Gastroesophageal sphincter (tissue), 4 donors: Measurements from ENCODE around the gene MX2. TPM values are rescaled to one million over a fixed set of nuclear protein-coding genes. Genes with fewer than 3 reads are reported as not detected.

ENCODE experiments used
- ATAC-seq: fragments of 150-250 bp; one replicate; pipeline ENCODE4 v1.9.1; 2016; ENCODE audit warnings: mild to moderate bottlenecking, moderate library complexity
- H3K27ac ChIP-seq, 4 donors: fragments of 200-600 bp; sonication (generic) in 3 of 4; 1 replicate in 3 of 4; 2 replicates in 1 of 4; pipeline ENCODE4 v1.5.1; 2016 to 2019
- H3K27me3 ChIP-seq: fragments of 200-600 bp; sonication (generic); one replicate; pipeline ENCODE4 v1.5.1; 2019
- H3K36me3 ChIP-seq, 2 donors: fragments of 200-600 bp; sonication (generic); one replicate each; pipeline ENCODE4 v1.5.1; 2019; ENCODE audit warnings: control low read depth in 1 of 2
- H3K4me1 ChIP-seq, 3 donors: fragments of 200-600 bp; sonication (generic); 1 replicate in 2 of 3; 2 replicates in 1 of 3; pipeline ENCODE4 v1.5.1; 2016 to 2019; ENCODE audit warnings: control low read depth in 2 of 3
- H3K4me3 ChIP-seq, 2 donors: fragments of 200-600 bp; sonication (generic); one replicate each; pipeline ENCODE4 v1.5.1; 2019; ENCODE audit warnings: mild to moderate bottlenecking in 1 of 2, moderate library complexity in 1 of 2
- H3K9me3 ChIP-seq, 3 donors: fragments of 200-600 bp; sonication (generic); one replicate each; pipeline ENCODE4 v1.5.1; 2017 to 2019; ENCODE audit warnings: control low read depth in 2 of 3
- EP300 ChIP-seq: sonication (generic); formaldehyde crosslinking; IDR thresholded peaks from one replicate; pipeline ENCODE4 v1.6.1; 2017; ENCODE audit warnings: antibody characterized with exemption, mild to moderate bottlenecking
- POLR2A ChIP-seq, 2 donors: fragments of 450-650 bp; IDR thresholded peaks; one replicate each; pipeline ENCODE4 v1.6.1; 2017; ENCODE audit warnings: antibody characterized with exemption in 2 of 2, mild to moderate bottlenecking in 2 of 2, moderate library complexity in 1 of 2
- POLR2AphosphoS5 ChIP-seq: sonication (generic); formaldehyde crosslinking; IDR thresholded peaks from one replicate; pipeline ENCODE4 v1.6.1; 2017; ENCODE audit warnings: antibody characterized with exemption
- WGBS, 2 donors: methylation state at CpG; one replicate each; pipeline ENCODE4 v1.1.5; 2018; ENCODE audit warnings: low coverage in 1 of 2; 5-methylcytosine and 5-hydroxymethylcytosine counted together
- total RNA-seq, 4 donors: library from RNA; depleted of rRNA; stranded (reverse); fragments of >200 nt; gene quantifications; one replicate each; pipeline ENCODE4 v1.1.0, GENCODE V29; 2016
- TF ChIP-seq, protein P1 (sequence below), 4 experiments: fragments of 200-600 bp in 2 of 4; fragments of 450-650 bp in 2 of 4; sonication (generic) in 1 of 4; IDR thresholded peaks; one replicate each; pipeline ENCODE4 v1.5.1; 2017 to 2019; ENCODE audit warnings: antibody characterized with exemption in 4 of 4, mild to moderate bottlenecking in 2 of 4, moderate library complexity in 2 of 4

MX2 gene
- total RNA-seq, 4 donors from 2014 or later = 7.3 to 16.3 (median 11.2) TPM

DNA sequence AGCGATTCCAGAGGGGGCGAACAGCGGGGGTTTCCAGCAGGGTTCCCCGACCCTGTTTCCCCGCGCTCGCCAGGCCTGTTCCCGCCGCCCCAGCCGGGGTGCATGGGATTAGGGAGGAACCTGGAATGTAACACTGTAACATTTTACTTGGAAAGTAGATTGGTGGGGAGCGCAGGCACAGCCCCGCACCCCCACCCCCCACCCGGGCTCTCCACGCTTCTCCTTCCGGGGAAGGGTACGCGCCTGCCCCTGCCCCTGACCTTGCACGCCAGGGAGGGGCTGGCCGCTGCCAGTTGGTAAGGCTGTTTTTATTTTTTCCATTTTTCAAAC, 44.8 kb upstream of the MX2 start:
- Histone ChIP-seq H3K27me3 (peaks cover 64% of the 10 kb centered on the region), H3K9me3 (no peaks in the 10 kb centered on the region), H3K4me3 (peak overlapping the region in 1 of 2 donors; percentile 46), H3K27ac (no peak overlapping the region), H3K36me3 (no peaks in the 10 kb centered on the region), H3K4me1 (peaks cover 0 to 13% (median 7%) of the 10 kb centered on the region in 3 donors)
- 10% methylated on average over 8 of the region's 19 CpGs; no CpG with 5 or more reads in 1 of the 2 donors for WGBS, 2 donors
- ATAC-seq = no peak
- TF ChIP-seq, protein P1, sequence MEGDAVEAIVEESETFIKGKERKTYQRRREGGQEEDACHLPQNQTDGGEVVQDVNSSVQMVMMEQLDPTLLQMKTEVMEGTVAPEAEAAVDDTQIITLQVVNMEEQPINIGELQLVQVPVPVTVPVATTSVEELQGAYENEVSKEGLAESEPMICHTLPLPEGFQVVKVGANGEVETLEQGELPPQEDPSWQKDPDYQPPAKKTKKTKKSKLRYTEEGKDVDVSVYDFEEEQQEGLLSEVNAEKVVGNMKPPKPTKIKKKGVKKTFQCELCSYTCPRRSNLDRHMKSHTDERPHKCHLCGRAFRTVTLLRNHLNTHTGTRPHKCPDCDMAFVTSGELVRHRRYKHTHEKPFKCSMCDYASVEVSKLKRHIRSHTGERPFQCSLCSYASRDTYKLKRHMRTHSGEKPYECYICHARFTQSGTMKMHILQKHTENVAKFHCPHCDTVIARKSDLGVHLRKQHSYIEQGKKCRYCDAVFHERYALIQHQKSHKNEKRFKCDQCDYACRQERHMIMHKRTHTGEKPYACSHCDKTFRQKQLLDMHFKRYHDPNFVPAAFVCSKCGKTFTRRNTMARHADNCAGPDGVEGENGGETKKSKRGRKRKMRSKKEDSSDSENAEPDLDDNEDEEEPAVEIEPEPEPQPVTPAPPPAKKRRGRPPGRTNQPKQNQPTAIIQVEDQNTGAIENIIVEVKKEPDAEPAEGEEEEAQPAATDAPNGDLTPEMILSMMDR (IDR thresholded peaks at IDR 0.05) = no peak
- TF ChIP-seq POLR2AphosphoS5 (no peak), EP300 (no peak), POLR2A (IDR thresholded peaks at IDR 0.05) (no peak)

DNA sequence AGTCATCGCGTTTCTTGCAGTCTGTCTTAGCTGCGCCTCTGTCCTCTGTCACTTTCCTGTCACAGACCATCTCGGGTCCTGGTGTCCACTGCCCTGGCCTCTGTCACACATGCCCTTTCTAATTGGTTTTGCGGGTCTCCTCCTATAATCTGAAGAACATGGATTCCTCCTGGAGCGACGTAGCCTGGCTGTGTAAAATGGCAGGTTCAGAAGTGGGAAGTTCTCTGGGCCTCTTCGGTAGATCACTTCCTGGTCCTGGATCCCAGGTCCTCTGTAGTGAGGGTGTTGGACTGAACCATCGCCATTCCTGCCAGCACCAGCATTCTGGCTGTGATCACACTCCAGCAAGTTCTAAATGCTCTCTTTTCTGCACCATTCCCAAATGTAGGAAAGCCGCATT, 44.4 kb upstream of the MX2 start:
- Histone ChIP-seq H3K27ac (no peak overlapping the region), H3K36me3 (no peaks in the 10 kb centered on the region), H3K27me3 (peaks cover 64% of the 10 kb centered on the region), H3K4me3 (peak overlapping the region in 1 of 2 donors; percentile 46), H3K4me1 (peaks cover 0 to 13% (median 7%) of the 10 kb centered on the region in 3 donors), H3K9me3 (no peaks in the 10 kb centered on the region)
- WGBS, 2 donors = 72 to 76% methylated on average over 4 to 8 of the region's 10 CpGs
- ATAC-seq = no peak
- TF ChIP-seq EP300 (no peak), POLR2AphosphoS5 (no peak), POLR2A (IDR thresholded peaks at IDR 0.05) (no peak)
- TF ChIP-seq, protein P1 (IDR thresholded peaks at IDR 0.05) = no peak

DNA sequence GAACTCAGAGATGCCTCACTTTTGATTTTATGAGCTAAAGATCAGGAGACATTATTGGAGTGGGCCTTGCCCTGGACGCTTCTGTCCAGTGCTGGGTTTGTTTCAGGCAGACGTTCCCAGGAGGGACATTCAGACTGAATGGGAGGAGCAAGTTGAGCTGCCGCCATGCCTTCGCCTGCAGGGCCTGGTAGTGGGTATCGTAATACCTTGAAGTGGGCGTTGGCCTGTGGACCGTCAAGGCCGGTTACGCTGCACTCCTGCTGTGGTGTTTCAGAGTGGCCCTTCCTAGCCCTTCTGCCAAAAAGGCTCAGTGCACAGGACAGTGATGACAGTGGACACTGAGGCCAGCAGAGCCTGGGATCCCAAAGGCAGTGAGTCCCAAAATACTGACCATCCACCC, 43.6 kb upstream of the MX2 start:
- TF ChIP-seq POLR2A (IDR thresholded peaks at IDR 0.05) = no peak
- TF ChIP-seq POLR2AphosphoS5 = no peak
- TF ChIP-seq EP300 = no peak
- TF ChIP-seq, protein P1 (IDR thresholded peaks at IDR 0.05) = no peak
- WGBS, 2 donors = 100% methylated on average over 1 of the region's 9 CpGs; no CpG with 5 or more reads in 1 of the 2 donors
- no peak for ATAC-seq

DNA sequence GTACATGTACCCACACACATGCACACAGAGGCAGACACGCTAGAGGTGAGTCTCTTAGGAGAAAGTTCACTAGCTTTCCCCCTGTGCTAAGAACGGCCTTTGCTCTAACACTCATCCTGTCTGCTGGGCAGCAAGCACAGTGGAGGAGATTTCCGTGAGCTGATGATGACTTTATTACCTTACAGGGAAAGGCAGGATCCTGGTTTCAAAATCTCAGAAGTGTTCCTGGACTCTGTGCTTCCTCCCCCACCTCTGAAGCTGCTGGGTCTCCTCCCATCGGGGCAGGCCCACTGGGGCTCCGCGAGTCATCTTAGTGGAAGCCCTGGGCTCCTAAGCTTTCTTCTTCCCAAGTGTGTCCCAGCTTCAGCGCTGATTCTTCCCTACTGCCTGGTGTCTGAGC, 42.6 kb upstream of the MX2 start:
- H3K36me3 ChIP-seq = no peaks in the 10 kb centered on the region
- peaks cover 0 to 13% (median 7%) of the 10 kb centered on the region in 3 donors for H3K4me1 ChIP-seq
- no peaks in the 10 kb centered on the region for H3K9me3 ChIP-seq
- no peak for ATAC-seq
- TF ChIP-seq POLR2A (IDR thresholded peaks at IDR 0.05) (no peak), EP300 (no peak), POLR2AphosphoS5 (no peak)
- TF ChIP-seq, protein P1 (IDR thresholded peaks at IDR 0.05) = no peak
- WGBS, 2 donors = 80% methylated on average over 4 of the region's 7 CpGs; no CpG with 5 or more reads in 1 of the 2 donors
- H3K27ac ChIP-seq = no peak overlapping the region
- peaks cover 59% of the 10 kb centered on the region for H3K27me3 ChIP-seq
- H3K4me3 ChIP-seq = no peak overlapping the region

More for the DNA sequence above, 43.6 kb upstream of the MX2 start:
- no peak overlapping the region for H3K27ac ChIP-seq
- H3K4me1 ChIP-seq = peaks cover 0 to 13% (median 7%) of the 10 kb centered on the region in 3 donors
- no peaks in the 10 kb centered on the region for H3K9me3 ChIP-seq
- peaks cover 66% of the 10 kb centered on the region for H3K27me3 ChIP-seq
- H3K4me3 ChIP-seq = no peak overlapping the region
- H3K36me3 ChIP-seq = no peaks in the 10 kb centered on the region

DNA sequence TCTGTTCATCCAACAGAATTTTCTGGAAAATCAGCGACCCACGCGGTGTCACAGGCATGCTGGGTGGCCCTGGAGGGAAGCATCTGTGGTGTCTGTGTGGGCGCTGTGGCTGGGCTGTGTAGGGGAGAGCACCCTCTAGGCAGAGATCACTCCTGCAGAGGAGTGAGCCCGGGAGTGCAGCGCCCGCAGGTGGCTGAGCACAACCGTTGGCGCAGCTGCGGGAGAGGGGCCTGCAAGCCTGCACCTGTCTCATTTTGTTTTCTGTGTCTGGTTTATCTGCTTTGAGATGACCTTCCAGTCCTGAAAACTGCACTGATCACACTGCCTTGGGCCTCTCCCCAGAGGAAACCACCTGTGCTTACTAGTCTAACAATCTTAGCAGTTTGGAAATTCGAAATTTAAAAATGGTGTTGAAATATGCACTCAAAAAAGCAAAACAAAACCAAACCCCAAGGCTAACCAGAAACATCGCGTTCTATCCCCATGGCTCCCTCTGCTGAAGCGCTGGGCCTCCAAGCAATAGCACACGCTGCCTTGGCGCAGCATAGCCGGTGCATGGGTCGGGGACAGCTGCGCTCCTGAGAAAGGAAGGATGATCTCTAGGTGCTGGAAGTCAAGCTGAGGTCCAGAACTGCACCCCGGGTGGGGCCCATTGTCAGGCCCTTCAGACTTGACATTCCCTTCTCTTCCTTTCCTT, 40.5 kb upstream of the MX2 start:
- WGBS, 2 donors = 81 to 88% methylated on average over 8 to 14 of the region's 20 CpGs

More for the DNA sequence above, 40.5 kb upstream of the MX2 start:
- ATAC-seq = no peak
- TF ChIP-seq EP300 (no peak), POLR2AphosphoS5 (no peak), POLR2A (IDR thresholded peaks at IDR 0.05) (no peak)
- TF ChIP-seq, protein P1 (IDR thresholded peaks at IDR 0.05) = no peak
- H3K27ac ChIP-seq = no peak overlapping the region
- H3K4me3 ChIP-seq = no peak overlapping the region
- H3K4me1 ChIP-seq = peaks cover 0 to 9% (median 7%) of the 10 kb centered on the region in 3 donors
- peaks cover 41% of the 10 kb centered on the region for H3K27me3 ChIP-seq
- no peaks in the 10 kb centered on the region for H3K9me3 ChIP-seq
- no peaks in the 10 kb centered on the region for H3K36me3 ChIP-seq
